IMR-90 (cell line): Measurements from ENCODE around the gene TMEM117. TPM values are rescaled to one million over a fixed set of nuclear protein-coding genes. Genes with fewer than 3 reads are reported as not detected.

Source experiments
- ATAC-seq: fragments of 200-7000 bp; cut with Tn5 transposase; 2 replicates; pipeline ENCODE4 v1.9.1; 2020; ENCODE audit warnings: low read depth, mild to moderate bottlenecking, moderate library complexity
- BruUV-seq: library from RNA; stranded (reverse); fragments of 400-500 nt; replicated peaks from 2 replicates; lab custom pipeline; 2021; lab: Mats Ljungman, UMichigan
- CTCF ChIA-PET: fragments of 300-600 bp; formaldehyde crosslinking; extraction: SDS; loops from one replicate; lab custom pipeline; 2021; ENCODE audit warnings: antibody characterized with exemption; lab: Yijun Ruan, JAX
- POLR2A ChIA-PET: fragments of 300-600 bp; sonication (Branson Sonifier 250); formaldehyde crosslinking; loops from one replicate; lab custom pipeline; 2022; ENCODE audit warnings: antibody characterized with exemption; ENCODE audit not compliant: unreplicated experiment; lab: Charles Lee
- DNase-seq: peaks from one replicate; pipeline ENCODE4 v3.0.0; 2013
- H2AFZ ChIP-seq: replicated peaks from 2 replicates; pipeline ENCODE3; 2013; ENCODE audit warnings: low read length, mild to moderate bottlenecking; ENCODE audit not compliant: poor library complexity
- H2AK5ac ChIP-seq: 2 replicates; pipeline ENCODE4 v1.6.1; 2013; ENCODE audit warnings: low read depth, low read length, inconsistent platforms
- H2AK9ac ChIP-seq: replicated peaks from 2 replicates; pipeline ENCODE3; 2013; ENCODE audit warnings: mild to moderate bottlenecking, low read depth, low read length, moderate library complexity; ENCODE audit not compliant: poor library complexity
- H2BK120ac ChIP-seq: 2 replicates; pipeline ENCODE4 v1.6.1; 2013; ENCODE audit warnings: low read depth, low read length, inconsistent platforms
- H2BK15ac ChIP-seq: 3 replicates; pipeline ENCODE4 v1.6.1; 2013; ENCODE audit warnings: low read depth, low read length, inconsistent platforms
- H2BK20ac ChIP-seq: 2 replicates; pipeline ENCODE4 v1.6.1; 2013; ENCODE audit warnings: low read depth, mild to moderate bottlenecking, inconsistent platforms, low read length, moderate library complexity
- H2BK5ac ChIP-seq: 2 replicates; pipeline ENCODE4 v1.6.1; 2013; ENCODE audit warnings: mild to moderate bottlenecking, low read depth, low read length, inconsistent platforms; ENCODE audit not compliant: poor library complexity, severe bottlenecking
- H3K14ac ChIP-seq: replicated peaks from 2 replicates; pipeline ENCODE4 v1.6.1; 2013; ENCODE audit warnings: low read depth, low read length, inconsistent platforms
- H3K18ac ChIP-seq: 2 replicates; pipeline ENCODE4 v1.6.1; 2013; ENCODE audit warnings: low read depth, low read length, control low read depth
- H3K23ac ChIP-seq: 2 replicates; pipeline ENCODE4 v1.6.1; 2013; ENCODE audit warnings: low read depth, low read length, inconsistent platforms
- H3K27ac ChIP-seq: 2 replicates; pipeline ENCODE4 v1.5.1; 2013; ENCODE audit warnings: mild to moderate bottlenecking, control low read depth, low read length; ENCODE audit not compliant: insufficient read depth
- H3K27me3 ChIP-seq: 2 replicates; pipeline ENCODE4 v1.6.1; 2013; ENCODE audit warnings: low read length; ENCODE audit not compliant: control insufficient read depth, insufficient read depth
- H3K36me3 ChIP-seq: 2 replicates; pipeline ENCODE4 v1.6.1; 2013; ENCODE audit warnings: low read length, mixed read lengths; ENCODE audit not compliant: control insufficient read depth, insufficient read depth
- H3K4ac ChIP-seq: 2 replicates; pipeline ENCODE4 v1.6.1; 2013; ENCODE audit warnings: low read depth, low read length, inconsistent platforms
- H3K4me1 ChIP-seq: 2 replicates; pipeline ENCODE4 v1.6.1; 2013; ENCODE audit warnings: low read length, mixed read lengths; ENCODE audit not compliant: control insufficient read depth, insufficient read depth
- H3K4me2 ChIP-seq: 2 replicates; pipeline ENCODE4 v1.6.1; 2013; ENCODE audit warnings: low read depth, mild to moderate bottlenecking, control low read depth, low read length, moderate library complexity
- H3K4me3 ChIP-seq: 2 replicates; pipeline ENCODE4 v1.5.1; 2013; ENCODE audit warnings: low read depth, mild to moderate bottlenecking, control low read depth, low read length, moderate library complexity; ENCODE audit not compliant: insufficient read depth
- H3K56ac ChIP-seq: 2 replicates; pipeline ENCODE4 v1.6.1; 2013; ENCODE audit warnings: low read length, inconsistent platforms; ENCODE audit not compliant: insufficient read depth; ENCODE audit errors: extremely low read depth
- H3K79me1 ChIP-seq, 2 experiments: 2 replicates each; pipeline ENCODE4 v1.6.1; 2013; ENCODE audit warnings: low read length in 2 of 2, inconsistent platforms in 1 of 2, low read depth in 1 of 2
- H3K9ac ChIP-seq: 2 replicates; pipeline ENCODE4 v1.6.1; 2013; ENCODE audit warnings: low read depth, low read length, control low read depth
- H3K9me1 ChIP-seq: 2 replicates; pipeline ENCODE4 v1.6.1; 2013; ENCODE audit warnings: low read length, inconsistent platforms; ENCODE audit not compliant: insufficient read depth
- H3K9me3 ChIP-seq: 2 replicates; pipeline ENCODE4 v1.6.1; 2013; ENCODE audit warnings: low read length; ENCODE audit not compliant: control insufficient read depth, insufficient read depth
- H4K20me1 ChIP-seq: 2 replicates; pipeline ENCODE4 v1.6.1; 2013; ENCODE audit warnings: low read length, inconsistent platforms; ENCODE audit not compliant: insufficient read depth
- H4K5ac ChIP-seq: 2 replicates; pipeline ENCODE4 v1.6.1; 2013; ENCODE audit warnings: mild to moderate bottlenecking, low read depth, low read length, control low read depth
- H4K8ac ChIP-seq, 2 experiments: 2 replicates each; pipeline ENCODE4 v1.6.1; 2013; ENCODE audit warnings: low read depth in 2 of 2, low read length in 2 of 2, control low read depth in 1 of 2, inconsistent platforms in 1 of 2
- H4K91ac ChIP-seq: 2 replicates; pipeline ENCODE4 v1.6.1; 2013; ENCODE audit warnings: low read depth, low read length, inconsistent platforms; ENCODE audit not compliant: insufficient read depth
- BHLHE40 ChIP-seq: fragments of 150-350 bp; IDR thresholded peaks from 2 replicates; pipeline ENCODE4 v1.6.1; 2016; ENCODE audit warnings: mild to moderate bottlenecking, low read depth, low read length
- CEBPB ChIP-seq: IDR thresholded peaks from 2 replicates; pipeline ENCODE4 v1.6.1; 2012; ENCODE audit warnings: low read depth, low read length, improper control_type of control experiment
- CHD1 ChIP-seq: IDR thresholded peaks from 2 replicates; pipeline ENCODE4 v1.6.1; 2012; ENCODE audit warnings: low read depth, low read length, improper control_type of control experiment
- FOS ChIP-seq: fragments of 150-350 bp; IDR thresholded peaks from 2 replicates; pipeline ENCODE4 v1.6.1; 2016; ENCODE audit warnings: low read depth, low read length
- MAFK ChIP-seq: IDR thresholded peaks from 2 replicates; pipeline ENCODE4 v1.6.1; 2012; ENCODE audit warnings: low read depth, low read length, improper control_type of control experiment
- MAZ ChIP-seq: IDR thresholded peaks from 2 replicates; pipeline ENCODE4 v1.6.1; 2012; ENCODE audit warnings: low read depth, mild to moderate bottlenecking, low read length, improper control_type of control experiment, moderate library complexity, borderline replicate concordance
- MXI1 ChIP-seq: IDR thresholded peaks from 2 replicates; pipeline ENCODE4 v1.6.1; 2012; ENCODE audit warnings: low read depth, mild to moderate bottlenecking, low read length, moderate library complexity, borderline replicate concordance
- NFE2L2 ChIP-seq: fragments of 150-350 bp; IDR thresholded peaks from 2 replicates; pipeline ENCODE4 v1.6.1; 2016; ENCODE audit warnings: low read depth, mild to moderate bottlenecking, low read length
- POLR2A ChIP-seq: IDR thresholded peaks from 2 replicates; pipeline ENCODE4 v1.6.1; 2012; ENCODE audit warnings: mild to moderate bottlenecking, low read depth, low read length
- RAD21 ChIP-seq: IDR thresholded peaks from 2 replicates; pipeline ENCODE4 v1.6.1; 2012; ENCODE audit warnings: low read length, improper control_type of control experiment
- RCOR1 ChIP-seq: IDR thresholded peaks from 2 replicates; pipeline ENCODE4 v1.6.1; 2012; ENCODE audit warnings: mild to moderate bottlenecking, low read length, improper control_type of control experiment; ENCODE audit not compliant: insufficient replicate concordance
- RFX5 ChIP-seq: IDR thresholded peaks from 2 replicates; pipeline ENCODE4 v1.8.0; 2012; ENCODE audit warnings: low read depth, mild to moderate bottlenecking, low read length, moderate library complexity
- SMC3 ChIP-seq: fragments of 150-350 bp; IDR thresholded peaks from 2 replicates; pipeline ENCODE4 v1.6.1; 2016; ENCODE audit warnings: low read depth, mild to moderate bottlenecking, antibody characterized with exemption, low read length, moderate library complexity
- dilution Hi-C: fragments of 300-500 bp; cut with HindIII; formaldehyde crosslinking; loops from one replicate; pipeline ENCODE4 v1.14.3; 2018; ENCODE audit warnings: low sequenced_read_pairs; ENCODE audit not compliant: unreplicated experiment
- in situ Hi-C: fragments of 300-500 bp; cut with MboI; formaldehyde crosslinking; loops from 3 replicates; pipeline ENCODE4 v1.14.3; 2019; ENCODE audit warnings: low sequenced_read_pairs, inconsistent platforms, mixed read lengths
- intact Hi-C: fragments of 100-400 bp; cut with micrococcal nuclease; formaldehyde crosslinking; loops from 2 replicates; pipeline ENCODE4 v1.10.0; 2022
- polyA plus RNA-seq, 3 experiments: library from polyadenylated mRNA; depleted of rRNA; stranded (reverse); fragments of >200 nt; gene quantifications; 2 replicates each; pipeline ENCODE4 v1.2.3, GENCODE V29; 2012; ENCODE audit warnings: low replicate concordance in 1 of 3
- total RNA-seq: library from RNA; depleted of rRNA; stranded (reverse); fragments of >200 nt; gene quantifications from 2 replicates; pipeline ENCODE4 v1.2.3, GENCODE V29; 2012
- TF ChIP-seq, protein P1 (sequence below): fragments of 150-350 bp; IDR thresholded peaks from 2 replicates; pipeline ENCODE4 v1.6.1; 2017; ENCODE audit warnings: mild to moderate bottlenecking, antibody characterized with exemption, low read length, low read depth
- TF ChIP-seq, protein P2 (sequence below): conservative IDR thresholded peaks from 2 replicates; pipeline ENCODE4 v1.5.1; 2012; ENCODE audit warnings: mild to moderate bottlenecking, low read depth, low read length, improper control_type of control experiment
- TF ChIP-seq, protein P3 (sequence below): fragments of 150-350 bp; IDR thresholded peaks from 2 replicates; pipeline ENCODE4 v1.6.1; 2016; ENCODE audit warnings: low read depth, mild to moderate bottlenecking, low read length, moderate library complexity, borderline replicate concordance

Gene TMEM117
- total and polyA plus RNA-seq, 2 of the 4 experiments (the other 2 are of a cell fraction), result 8.7 to 21.0 TPM

DNA sequence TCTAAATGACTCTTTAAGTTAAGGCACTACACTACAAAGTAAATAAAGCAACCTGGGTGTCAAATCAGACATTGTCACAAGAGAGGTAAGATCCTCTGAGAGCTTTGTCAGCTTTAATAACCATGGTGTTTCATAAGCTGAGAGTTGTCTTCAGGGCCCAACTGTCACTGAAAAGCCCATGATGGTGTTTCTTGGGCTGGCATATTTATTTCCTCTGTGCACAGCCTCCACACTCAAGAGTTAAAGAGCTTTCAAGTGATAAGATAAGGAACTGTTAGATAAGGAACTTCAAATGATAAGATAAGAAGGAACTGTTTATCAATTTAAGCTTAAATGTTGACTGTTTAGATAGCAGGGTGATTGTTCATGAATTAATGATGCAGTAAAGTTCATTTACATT is 495.4 kb downstream of the TMEM117 start:
- ATAC-seq, result no peak
- Histone ChIP-seq H4K20me1 (no peaks in the 10 kb centered on the region), H2BK20ac (no peak overlapping the region), H3K36me3 (no peaks in the 10 kb centered on the region), H2AK5ac (no peak overlapping the region), H2BK15ac (no peak overlapping the region), H3K14ac (no peak overlapping the region), H2BK120ac (no peak overlapping the region), H3K4me3 (no peak overlapping the region), H3K9me1 (no peaks in the 10 kb centered on the region), H3K4me1 (no peaks in the 10 kb centered on the region), H4K8ac (no peak overlapping the region), H3K4ac (no peak overlapping the region), H3K9ac (no peak overlapping the region), H3K27ac (no peak overlapping the region), H3K23ac (no peak overlapping the region), H2BK5ac (no peak overlapping the region), H3K9me3 (no peaks in the 10 kb centered on the region), H4K91ac (no peak overlapping the region), H4K5ac (no peak overlapping the region), H3K27me3 (no peaks in the 10 kb centered on the region), H2AK9ac (no peak overlapping the region), H3K18ac (no peak overlapping the region), H3K56ac (no peak overlapping the region), H3K79me1 (no peaks in the 10 kb centered on the region), H2AFZ (no peak overlapping the region), H3K4me2 (no peak overlapping the region)
- ChIA-PET CTCF (interaction anchor here (1.1 kb wide), 1 partner anchor 9 kb away, joined by 5 read pairs; no protein-coding TSS in a partner anchor), POLR2A (no interaction called here)
- intact Hi-C loops (no loop called here), dilution Hi-C loops (no loop called here), in situ Hi-C loops (no loop called here)
- TF ChIP-seq MAZ (no peak), CHD1 (no peak), RFX5 (no peak), RCOR1 (no peak), BHLHE40 (no peak), MAFK (no peak), FOS (no peak), RAD21 (no peak), CEBPB (no peak), MXI1 (no peak), POLR2A (no peak), SMC3 (no peak), NFE2L2 (no peak)
- TF ChIP-seq, protein P1, sequence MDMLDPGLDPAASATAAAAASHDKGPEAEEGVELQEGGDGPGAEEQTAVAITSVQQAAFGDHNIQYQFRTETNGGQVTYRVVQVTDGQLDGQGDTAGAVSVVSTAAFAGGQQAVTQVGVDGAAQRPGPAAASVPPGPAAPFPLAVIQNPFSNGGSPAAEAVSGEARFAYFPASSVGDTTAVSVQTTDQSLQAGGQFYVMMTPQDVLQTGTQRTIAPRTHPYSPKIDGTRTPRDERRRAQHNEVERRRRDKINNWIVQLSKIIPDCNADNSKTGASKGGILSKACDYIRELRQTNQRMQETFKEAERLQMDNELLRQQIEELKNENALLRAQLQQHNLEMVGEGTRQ, result no peak
- TF ChIP-seq, protein P2, sequence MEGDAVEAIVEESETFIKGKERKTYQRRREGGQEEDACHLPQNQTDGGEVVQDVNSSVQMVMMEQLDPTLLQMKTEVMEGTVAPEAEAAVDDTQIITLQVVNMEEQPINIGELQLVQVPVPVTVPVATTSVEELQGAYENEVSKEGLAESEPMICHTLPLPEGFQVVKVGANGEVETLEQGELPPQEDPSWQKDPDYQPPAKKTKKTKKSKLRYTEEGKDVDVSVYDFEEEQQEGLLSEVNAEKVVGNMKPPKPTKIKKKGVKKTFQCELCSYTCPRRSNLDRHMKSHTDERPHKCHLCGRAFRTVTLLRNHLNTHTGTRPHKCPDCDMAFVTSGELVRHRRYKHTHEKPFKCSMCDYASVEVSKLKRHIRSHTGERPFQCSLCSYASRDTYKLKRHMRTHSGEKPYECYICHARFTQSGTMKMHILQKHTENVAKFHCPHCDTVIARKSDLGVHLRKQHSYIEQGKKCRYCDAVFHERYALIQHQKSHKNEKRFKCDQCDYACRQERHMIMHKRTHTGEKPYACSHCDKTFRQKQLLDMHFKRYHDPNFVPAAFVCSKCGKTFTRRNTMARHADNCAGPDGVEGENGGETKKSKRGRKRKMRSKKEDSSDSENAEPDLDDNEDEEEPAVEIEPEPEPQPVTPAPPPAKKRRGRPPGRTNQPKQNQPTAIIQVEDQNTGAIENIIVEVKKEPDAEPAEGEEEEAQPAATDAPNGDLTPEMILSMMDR, result no peak
- TF ChIP-seq, protein P3, sequence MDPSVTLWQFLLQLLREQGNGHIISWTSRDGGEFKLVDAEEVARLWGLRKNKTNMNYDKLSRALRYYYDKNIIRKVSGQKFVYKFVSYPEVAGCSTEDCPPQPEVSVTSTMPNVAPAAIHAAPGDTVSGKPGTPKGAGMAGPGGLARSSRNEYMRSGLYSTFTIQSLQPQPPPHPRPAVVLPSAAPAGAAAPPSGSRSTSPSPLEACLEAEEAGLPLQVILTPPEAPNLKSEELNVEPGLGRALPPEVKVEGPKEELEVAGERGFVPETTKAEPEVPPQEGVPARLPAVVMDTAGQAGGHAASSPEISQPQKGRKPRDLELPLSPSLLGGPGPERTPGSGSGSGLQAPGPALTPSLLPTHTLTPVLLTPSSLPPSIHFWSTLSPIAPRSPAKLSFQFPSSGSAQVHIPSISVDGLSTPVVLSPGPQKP, result no peak
- BruUV-seq, result no TSS peak
- DNase-seq, result no peak
